Smooth muscle cell (in vitro differentiated cells): Measurements from ENCODE around the gene FADS2. TPM values are rescaled to one million over a fixed set of nuclear protein-coding genes. Genes with fewer than 3 reads are reported as not detected.

ENCODE experiments used
- DNase-seq: peaks from one replicate; lab custom pipeline; 2025; ENCODE audit not compliant: unreplicated experiment; lab: John Stamatoyannopoulos, UW
- H2AFZ ChIP-seq: fragments of 200-600 bp; sonication (generic); 2 replicates; pipeline ENCODE4 v1.6.0; 2016; ENCODE audit warnings: antibody characterized with exemption, low read depth, mild to moderate bottlenecking
- H3F3A ChIP-seq: fragments of 200-600 bp; sonication (generic); 2 replicates; pipeline ENCODE4 v1.6.0; 2017; ENCODE audit warnings: antibody characterized with exemption, low read depth
- H3K27ac ChIP-seq: fragments of 200-600 bp; sonication (generic); 2 replicates; pipeline ENCODE4 v1.5.1; 2016; ENCODE audit warnings: low read depth, mild to moderate bottlenecking
- H3K27me3 ChIP-seq: fragments of 200-600 bp; sonication (generic); 2 replicates; pipeline ENCODE4 v1.6.1; 2016; ENCODE audit warnings: low read depth, mild to moderate bottlenecking
- H3K36me3 ChIP-seq: fragments of 200-600 bp; sonication (generic); 2 replicates; pipeline ENCODE4 v1.5.1; 2016; ENCODE audit warnings: low read depth
- H3K4me1 ChIP-seq: fragments of 200-600 bp; sonication (generic); 2 replicates; pipeline ENCODE4 v1.5.1; 2016; ENCODE audit warnings: low read depth
- H3K4me2 ChIP-seq: fragments of 200-600 bp; sonication (generic); 2 replicates; pipeline ENCODE4 v1.6.0; 2016; ENCODE audit warnings: mild to moderate bottlenecking
- H3K4me3 ChIP-seq: fragments of 200-600 bp; sonication (generic); 2 replicates; pipeline ENCODE4 v1.5.1; 2016; ENCODE audit warnings: mild to moderate bottlenecking
- H3K79me2 ChIP-seq: fragments of 200-600 bp; sonication (generic); 2 replicates; pipeline ENCODE4 v1.6.0; 2016; ENCODE audit warnings: low read depth, mild to moderate bottlenecking
- H3K9ac ChIP-seq: fragments of 200-600 bp; sonication (generic); 2 replicates; pipeline ENCODE4 v1.6.0; 2016; ENCODE audit warnings: low read depth
- H3K9me3 ChIP-seq: fragments of 200-600 bp; sonication (generic); replicated peaks from 2 replicates; pipeline ENCODE4 v1.5.1; 2016; ENCODE audit warnings: low read depth
- H4K20me1 ChIP-seq: fragments of 200-600 bp; sonication (generic); 2 replicates; pipeline ENCODE4 v1.6.0; 2016; ENCODE audit warnings: low read depth
- CTCF ChIP-seq: fragments of 200-600 bp; sonication (generic); IDR thresholded peaks from 2 replicates; pipeline ENCODE4 v1.5.1; 2017; ENCODE audit warnings: borderline replicate concordance, mild to moderate bottlenecking, antibody characterized with exemption; ENCODE audit not compliant: insufficient read depth, poor library complexity, severe bottlenecking
- WGBS: methylation state at CpG from one replicate; pipeline ENCODE4 v1.1.7; 2016; ENCODE audit warnings: low lambda C conversion rate; 5-methylcytosine and 5-hydroxymethylcytosine counted together
- polyA plus RNA-seq: library from polyadenylated mRNA; unstranded; fragments of >200 nt; fragmentation: Nextera tagmentation; extraction: Ambion mirVana; gene quantifications from 2 replicates; pipeline ENCODE4 v1.2.1, GENCODE V29; 2016
- total RNA-seq: library from RNA; depleted of rRNA; stranded (reverse); fragments of >200 nt; gene quantifications from 2 replicates; pipeline ENCODE4 v1.2.3, GENCODE V29; 2014

Gene FADS2
- total and polyA plus RNA-seq, 2 experiments from 2014 or later, result 279 to 495 TPM

DNA sequence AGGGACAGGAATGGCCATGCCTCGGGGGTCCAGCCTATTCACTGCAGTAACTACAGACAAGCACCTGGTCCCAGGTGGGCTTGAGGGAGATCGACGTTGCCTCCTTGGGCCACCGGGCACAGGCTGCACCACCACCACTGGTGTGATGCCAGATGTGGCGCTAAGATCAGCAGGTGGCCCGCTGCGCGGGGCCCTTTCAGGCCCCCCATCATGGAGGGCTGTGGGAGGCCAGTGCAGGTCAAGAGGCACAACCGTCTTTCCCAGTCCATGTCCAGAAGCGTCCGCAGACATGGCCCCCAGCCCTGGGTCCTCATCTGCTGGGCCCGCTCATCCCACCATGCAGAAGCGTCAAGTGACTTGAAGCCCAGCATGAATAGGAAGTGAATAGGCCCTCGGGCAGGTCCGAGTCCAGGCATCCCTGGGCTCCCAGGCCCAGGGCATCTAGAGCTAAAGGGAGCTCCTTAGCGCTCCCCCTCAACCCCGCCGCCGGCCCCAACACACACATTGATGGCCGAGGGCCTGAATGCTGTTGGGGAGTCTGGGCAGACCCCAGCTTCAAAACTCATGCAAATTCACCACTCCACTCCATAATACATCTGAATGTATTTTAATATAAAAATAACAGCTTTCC is 45.0 kb downstream of the FADS2 start:
- Histone ChIP-seq H3K27me3 (no peaks in the 10 kb centered on the region), H3F3A (no peaks in the 10 kb centered on the region), H3K9ac (no peak overlapping the region), H2AFZ (no peak overlapping the region), H3K9me3 (no peaks in the 10 kb centered on the region), H4K20me1 (no peaks in the 10 kb centered on the region), H3K4me2 (no peak overlapping the region), H3K27ac (no peak overlapping the region), H3K79me2 (no peaks in the 10 kb centered on the region), H3K36me3 (no peaks in the 10 kb centered on the region), H3K4me3 (no peak overlapping the region), H3K4me1 (peaks cover 12% of the 10 kb centered on the region)
- DNase-seq, result no peak
- 90% methylated on average over 20 of the region's 20 CpGs for WGBS
- no peak for TF ChIP-seq CTCF

GRCh38 chr11:61873588-61874376 is 45.7 kb downstream of the FADS2 start:
- Histone ChIP-seq H4K20me1 (no peaks in the 10 kb centered on the region), H3K27ac (no peak overlapping the region), H3K4me3 (no peak overlapping the region), H3K27me3 (no peaks in the 10 kb centered on the region), H3K36me3 (no peaks in the 10 kb centered on the region), H3K9me3 (no peaks in the 10 kb centered on the region), H3K9ac (no peak overlapping the region), H3F3A (no peaks in the 10 kb centered on the region), H2AFZ (no peak overlapping the region), H3K4me2 (no peak overlapping the region), H3K4me1 (peaks cover 12% of the 10 kb centered on the region), H3K79me2 (no peaks in the 10 kb centered on the region)
- WGBS, result 94% methylated on average over 16 of the region's 16 CpGs
- no peak for TF ChIP-seq CTCF
- no peak for DNase-seq

DNA sequence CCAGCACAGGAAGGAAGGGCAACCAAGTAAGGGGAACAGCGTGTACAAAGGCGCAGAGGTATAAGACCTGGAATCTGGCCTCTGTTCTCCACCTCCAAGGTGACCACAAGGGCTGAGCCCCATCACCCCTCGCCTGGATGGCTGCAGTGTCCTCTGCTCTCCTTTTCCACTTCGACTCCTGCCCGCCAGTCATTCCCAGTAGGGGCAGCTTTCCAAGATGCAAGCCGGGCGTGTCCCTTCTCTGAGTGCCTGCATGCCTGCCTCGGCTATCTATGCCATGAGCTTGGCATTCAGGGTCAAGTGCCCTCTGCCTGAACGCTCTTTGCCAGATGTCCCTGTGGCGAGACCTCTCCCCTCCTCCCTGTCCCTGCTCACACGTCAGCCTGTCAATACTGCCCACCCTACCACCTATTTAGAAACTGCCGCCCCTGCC is 46.3 kb downstream of the FADS2 start:
- H3K9ac ChIP-seq, result no peak overlapping the region
- H3F3A ChIP-seq, result no peaks in the 10 kb centered on the region
- H2AFZ ChIP-seq, result no peak overlapping the region
- H3K9me3 ChIP-seq, result no peaks in the 10 kb centered on the region
- H3K79me2 ChIP-seq, result no peaks in the 10 kb centered on the region
- DNase-seq, result no peak
- 87% methylated on average over 11 of the region's 12 CpGs for WGBS
- no peak overlapping the region for H3K27ac ChIP-seq
- no peaks in the 10 kb centered on the region for H3K27me3 ChIP-seq
- H3K4me2 ChIP-seq, result no peak overlapping the region
- no peaks in the 10 kb centered on the region for H4K20me1 ChIP-seq
- H3K4me1 ChIP-seq, result peaks cover 12% of the 10 kb centered on the region
- no peak overlapping the region for H3K4me3 ChIP-seq
- no peaks in the 10 kb centered on the region for H3K36me3 ChIP-seq
- no peak for TF ChIP-seq CTCF
